BJ (cell line): ENCODE data around the gene MADCAM1. TPM values are rescaled to one million over a fixed set of nuclear protein-coding genes. Genes with fewer than 3 reads are reported as not detected.
"Not testable (repeated sequence)": the region's sequence is repeated elsewhere in the genome, so short reads cannot be mapped to it uniquely, and the experiment has no call there.

Source experiments
- CTCF ChIA-PET: fragments of 350-600 bp; formaldehyde crosslinking; extraction: SDS; loops from one replicate; lab custom pipeline; 2021; ENCODE audit warnings: antibody characterized with exemption, inconsistent platforms; lab: Yijun Ruan, JAX
- POLR2A ChIA-PET: fragments of 300-600 bp; sonication (Branson Sonifier 250); formaldehyde crosslinking; extraction: SDS; loops from one replicate; lab custom pipeline; 2021; ENCODE audit warnings: antibody characterized with exemption; lab: Charles Lee
- DNase-seq: peaks from one replicate; pipeline ENCODE4 v3.0.0-alpha.2; 2011; ENCODE audit warnings: low read depth
- H3K27me3 ChIP-seq: 2 replicates; pipeline ENCODE4 v1.6.0; 2011; ENCODE audit warnings: low read length; ENCODE audit not compliant: control insufficient read depth, insufficient read depth
- H3K36me3 ChIP-seq: 2 replicates; pipeline ENCODE4 v1.5.1; 2011; ENCODE audit warnings: low read length; ENCODE audit not compliant: control insufficient read depth, insufficient read depth
- H3K4me3 ChIP-seq: 2 replicates; pipeline ENCODE4 v1.5.1; 2011; ENCODE audit warnings: low read depth, mild to moderate bottlenecking, control low read depth, low read length
- CTCF ChIP-seq: IDR thresholded peaks from 2 replicates; pipeline ENCODE4 v1.5.1; 2011; ENCODE audit warnings: low read depth, mild to moderate bottlenecking, control low read depth, inconsistent platforms, low read length, moderate library complexity; ENCODE audit not compliant: insufficient read depth
- polyA plus RNA-seq: library from polyadenylated mRNA; depleted of rRNA; stranded (reverse); fragments of >200 nt; gene quantifications from 2 replicates; pipeline ENCODE4 v1.2.3, GENCODE V29; 2011

MADCAM1 gene
- polyA plus RNA-seq, 1 experiment, result 0.10 TPM

- ChIA-PET POLR2A (no interaction called here), CTCF (no interaction called here)
- TF ChIP-seq CTCF, result no peak
- Histone ChIP-seq H3K4me3 (no peak overlapping the region), H3K27me3 (no peaks in the 10 kb centered on the region), H3K36me3 (no peaks in the 10 kb centered on the region)
- DNase-seq, result no peak
Measured at GRCh38 chr19:475360-475759, 20.9 kb upstream of the MADCAM1 start.

DNA sequence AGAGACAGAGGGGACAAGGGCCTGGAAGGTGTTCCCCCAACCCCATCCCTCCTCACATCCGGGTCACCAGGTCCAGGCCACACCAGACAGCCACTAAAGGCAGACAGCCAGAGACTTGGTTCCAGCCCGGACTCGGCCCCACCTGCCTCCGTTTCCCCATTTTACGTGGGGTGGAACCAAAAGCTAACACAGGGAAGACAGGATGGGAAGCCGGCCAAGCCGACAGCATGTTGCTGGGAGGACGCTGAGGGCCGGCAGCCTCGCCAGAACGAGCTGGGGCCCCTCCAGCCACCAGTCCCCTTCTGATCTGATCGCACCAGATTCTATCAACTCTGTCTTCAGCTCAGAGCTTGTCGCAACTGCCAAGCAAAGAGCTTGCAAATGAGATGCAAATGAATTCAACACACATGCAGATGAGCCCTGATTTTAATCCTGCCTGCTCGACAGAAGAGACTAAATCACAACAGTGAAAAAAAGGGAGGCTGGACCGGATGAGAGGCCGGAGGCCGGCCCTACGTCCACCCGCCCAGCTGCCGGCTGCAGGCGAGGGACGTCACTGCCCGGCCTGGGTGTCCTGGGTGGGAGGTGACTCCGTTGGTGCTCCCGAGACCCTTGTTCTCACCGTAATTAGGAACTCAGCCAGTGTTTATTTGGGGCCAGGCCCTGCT, 17.9 kb upstream of the MADCAM1 start:
- H3K27me3 ChIP-seq, result no peaks in the 10 kb centered on the region
- no peak for TF ChIP-seq CTCF
- H3K36me3 ChIP-seq, result no peaks in the 10 kb centered on the region
- ChIA-PET POLR2A (interaction anchor here (0.7 kb wide), 1 partner anchor 134 kb away, joined by 3 read pairs; the partner anchor contains the start of gene MIER2), CTCF (no interaction called here)
- no peak for DNase-seq
- H3K4me3 ChIP-seq, result no peak overlapping the region

- TF ChIP-seq CTCF, result no peak
- Histone ChIP-seq H3K36me3 (no peaks in the 10 kb centered on the region), H3K4me3 (no peak overlapping the region), H3K27me3 (no peaks in the 10 kb centered on the region)
- POLR2A ChIA-PET, result no interaction called here
- DNase-seq, result no peak
- CTCF ChIA-PET, result no interaction called here
Measured at GRCh38 chr19:478976-479375, 17.3 kb upstream of the MADCAM1 start.

GRCh38 chr19:480016-480855, 16.1 kb upstream of the MADCAM1 start:
- no peak for DNase-seq
- Histone ChIP-seq H3K36me3 (no peaks in the 10 kb centered on the region), H3K27me3 (no peaks in the 10 kb centered on the region; the same call in 1 of the 2 replicates), H3K4me3 (no peak overlapping the region)
- ChIA-PET CTCF (interaction anchor here (0.8 to 1.1 kb wide), 2 partner anchors 17 to 184 kb away, joined by 3 to 4 read pairs; no protein-coding TSS in a partner anchor), POLR2A (no interaction called here)
- peak; percentile 51 for TF ChIP-seq CTCF

DNA sequence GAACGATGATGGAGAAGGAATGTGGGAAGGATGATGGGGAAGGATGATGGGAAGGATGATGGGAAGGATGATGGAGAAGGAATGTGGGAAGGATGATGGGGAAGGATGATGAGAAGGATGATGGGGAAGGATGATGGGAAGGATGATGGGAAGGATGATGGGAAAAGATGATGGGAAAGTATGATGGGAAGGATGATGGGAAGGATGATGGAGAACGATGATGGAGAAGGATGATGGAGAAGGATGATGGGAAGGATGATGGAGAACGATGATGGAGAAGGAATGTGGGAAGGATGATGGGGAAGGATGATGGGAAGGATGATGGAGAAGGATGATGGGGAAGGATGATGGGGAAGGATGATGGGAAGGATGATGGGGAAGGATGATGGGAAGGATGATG, 15.2 kb upstream of the MADCAM1 start:
- H3K27me3 ChIP-seq, DNase-seq, POLR2A ChIA-PET, H3K4me3 ChIP-seq, H3K36me3 ChIP-seq, CTCF ChIA-PET: not testable (repeated sequence)
